Thyroid gland (tissue), 4 donors: ENCODE data around the gene UFD1. TPM values are rescaled to one million over a fixed set of nuclear protein-coding genes. Genes with fewer than 3 reads are reported as not detected.

ENCODE experiments used
- DNase-seq, 2 donors: peaks; one replicate each; pipeline ENCODE4 v3.0.0-alpha.2; 2019
- H3K27ac ChIP-seq, 3 donors: fragments of 200-600 bp; sonication (generic); 1 replicate in 2 of 3; 2 replicates in 1 of 3; pipeline ENCODE4 v1.5.1; 2016 to 2019; ENCODE audit warnings: mild to moderate bottlenecking in 1 of 3, moderate library complexity in 1 of 3
- H3K27me3 ChIP-seq: fragments of 200-600 bp; sonication (generic); one replicate; pipeline ENCODE4 v1.5.1; 2019
- H3K36me3 ChIP-seq, 2 donors: fragments of 200-600 bp; sonication (generic); one replicate each; pipeline ENCODE4 v1.5.1; 2016 to 2019
- H3K4me1 ChIP-seq, 2 donors: fragments of 200-600 bp; sonication (generic); one replicate each; pipeline ENCODE4 v1.5.1; 2017 to 2019
- H3K4me3 ChIP-seq, 3 donors: fragments of 200-600 bp; sonication (generic); replicated peaks in 1 of 3; 1 replicate in 2 of 3; 2 replicates in 1 of 3; pipeline ENCODE4 v1.5.1; 2016; ENCODE audit warnings: mild to moderate bottlenecking in 1 of 3
- H3K9me3 ChIP-seq: fragments of 200-600 bp; sonication (generic); one replicate; pipeline ENCODE4 v1.5.1; 2017
- CTCF ChIP-seq, 6 experiments: fragments of 200-600 bp in 3 of 6; fragments of 450-650 bp in 3 of 6; sonication (generic) in 3 of 6; IDR thresholded peaks; one replicate each; pipeline ENCODE4 v1.5.1; 2016 to 2019; ENCODE audit warnings: antibody characterized with exemption in 6 of 6, mild to moderate bottlenecking in 2 of 6, inconsistent platforms in 1 of 6, moderate library complexity in 1 of 6
- POLR2A ChIP-seq, 2 donors: fragments of 450-650 bp; IDR thresholded peaks; one replicate each; pipeline ENCODE4 v1.6.1; 2017; ENCODE audit warnings: antibody characterized with exemption in 2 of 2, mild to moderate bottlenecking in 2 of 2, moderate library complexity in 1 of 2
- WGBS, 2 donors: methylation state at CpG; one replicate each; pipeline ENCODE4 v1.1.5; 2017; 5-methylcytosine and 5-hydroxymethylcytosine counted together
- intact Hi-C: fragments of 100-400 bp; cut with DNase I; formaldehyde crosslinking; loops from one replicate; pipeline ENCODE4 v1.15.1; 2023
- total RNA-seq, 4 donors: library from RNA; depleted of rRNA; stranded (reverse); fragments of >200 nt; gene quantifications; one replicate each; pipeline ENCODE4 v1.2.3, GENCODE V29; 2016

Gene UFD1
- total RNA-seq, 4 donors from 2014 or later, result 29.3 to 52.7 (median 44.2) TPM

DNA sequence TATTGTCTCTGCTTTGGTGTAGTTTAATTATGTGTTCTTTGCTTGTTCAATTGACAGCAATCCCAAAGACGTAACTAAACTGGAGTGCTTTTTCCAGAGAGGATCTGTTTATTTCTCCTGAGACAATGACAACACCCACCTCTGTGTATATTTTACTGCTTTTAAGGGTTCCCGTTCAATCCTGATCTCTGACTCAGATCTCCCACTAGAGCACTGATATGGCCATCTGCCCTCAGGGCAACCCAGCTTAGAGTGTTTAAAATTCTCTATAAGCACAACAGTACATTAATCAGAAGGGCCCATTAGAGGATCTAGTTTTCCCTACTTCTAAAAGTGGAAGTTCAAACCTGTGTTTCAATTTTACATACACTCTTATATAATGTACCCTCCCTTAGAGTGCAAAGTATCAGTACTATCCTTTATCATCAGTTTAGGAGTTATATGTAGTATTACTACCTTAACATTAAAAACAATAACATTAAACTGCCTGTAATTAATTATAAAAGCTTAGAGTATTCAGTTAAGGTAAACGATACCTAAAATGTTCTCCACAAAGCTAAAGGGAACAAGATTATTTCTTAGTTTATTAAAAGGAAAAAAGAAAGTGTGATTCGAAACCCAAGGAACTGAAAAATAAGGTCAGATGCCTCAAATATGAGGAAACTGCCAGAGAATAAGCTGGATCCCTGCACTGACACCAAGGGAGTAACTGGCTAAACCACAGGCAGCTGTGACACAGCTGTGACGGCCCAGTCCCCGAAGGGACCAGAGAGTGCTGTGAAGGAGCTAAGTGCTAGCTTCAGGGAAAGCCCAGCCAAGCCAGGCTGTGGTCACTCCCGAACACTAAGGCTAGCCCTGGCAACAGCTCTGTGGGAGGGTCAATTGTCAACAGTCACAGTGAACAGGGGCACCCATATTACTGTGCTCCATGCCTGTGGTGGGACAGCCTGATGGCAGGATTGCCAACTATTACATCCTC, 15.2 kb downstream of the UFD1 start:
- Histone ChIP-seq H3K9me3 (no peaks in the 10 kb centered on the region), H3K36me3 (peaks cover 41 to 57% of the 10 kb centered on the region in 2 donors), H3K27ac (no peak overlapping the region), H3K4me3 (no peak overlapping the region), H3K27me3 (no peaks in the 10 kb centered on the region), H3K4me1 (no peaks in the 10 kb centered on the region)
- no peak for DNase-seq
- WGBS, 2 donors, result 75 to 82% methylated on average over 7 of the region's 7 CpGs
- intact Hi-C loops, result no loop called here
- no peak for TF ChIP-seq POLR2A (IDR thresholded peaks at IDR 0.05)
- no peak for TF ChIP-seq CTCF (IDR thresholded peaks at IDR 0.05)

- H3K4me3 ChIP-seq, result no peak overlapping the region
- H3K27ac ChIP-seq, result no peak overlapping the region
- WGBS, 2 donors, result 97 to 98% methylated on average over 1 of the region's 1 CpG
- H3K4me1 ChIP-seq, result no peaks in the 10 kb centered on the region
- no peaks in the 10 kb centered on the region for H3K9me3 ChIP-seq
- H3K36me3 ChIP-seq, result peaks cover 38 to 49% of the 10 kb centered on the region in 2 donors
- intact Hi-C loops, result no loop called here
- DNase-seq, result no peak
- TF ChIP-seq POLR2A (IDR thresholded peaks at IDR 0.05) (no peak), CTCF (IDR thresholded peaks at IDR 0.05) (no peak)
- no peaks in the 10 kb centered on the region for H3K27me3 ChIP-seq
These were observed 16.0 kb downstream of the UFD1 start for GRCh38 chr22:19463008-19463407.

- Histone ChIP-seq H3K36me3 (peaks cover 32 to 48% of the 10 kb centered on the region in 2 donors), H3K9me3 (no peaks in the 10 kb centered on the region), H3K27me3 (no peaks in the 10 kb centered on the region), H3K4me3 (no peak overlapping the region), H3K4me1 (no peaks in the 10 kb centered on the region), H3K27ac (no peak overlapping the region)
- DNase-seq, result no peak
- WGBS, 2 donors, result 95 to 97% methylated on average over 1 of the region's 1 CpG
- intact Hi-C loops, result no loop called here
- TF ChIP-seq CTCF (IDR thresholded peaks at IDR 0.05) (no peak), POLR2A (IDR thresholded peaks at IDR 0.05) (no peak)
These were observed 17.5 kb downstream of the UFD1 start for GRCh38 chr22:19461506-19461905.

- peaks cover 33 to 50% of the 10 kb centered on the region in 2 donors for H3K36me3 ChIP-seq
These were observed 19.0 kb downstream of the UFD1 start for GRCh38 chr22:19460036-19460435.

More at GRCh38 chr22:19460036-19460435, 19.0 kb downstream of the UFD1 start:
- Histone ChIP-seq H3K4me1 (no peaks in the 10 kb centered on the region), H3K4me3 (no peak overlapping the region), H3K9me3 (no peaks in the 10 kb centered on the region), H3K27ac (no peak overlapping the region), H3K27me3 (no peaks in the 10 kb centered on the region)
- intact Hi-C loops, result no loop called here
- WGBS, 2 donors, result 74 to 78% methylated on average over 2 of the region's 2 CpGs
- no peak for DNase-seq
- TF ChIP-seq CTCF (IDR thresholded peaks at IDR 0.05) (no peak), POLR2A (IDR thresholded peaks at IDR 0.05) (no peak)
